IPS DF 6.9 (cell line): Measurements from ENCODE around the gene SMARCE1.
"Not testable (repeated sequence)": the region's sequence is repeated elsewhere in the genome, so short reads cannot be mapped to it uniquely, and the experiment has no call there.

Source experiments
- DNase-seq: peaks from one replicate; pipeline ENCODE4 v3.0.0-alpha.2; 2013; ENCODE audit warnings: low read depth, low spot score
- H3K27ac ChIP-seq: one replicate; pipeline ENCODE4 v1.5.1; 2013; ENCODE audit warnings: low read length, control low read depth
- H3K27me3 ChIP-seq: 2 replicates; pipeline ENCODE4 v1.6.1; 2013; ENCODE audit warnings: mild to moderate bottlenecking, low read length; ENCODE audit not compliant: control insufficient read depth, insufficient read depth
- H3K36me3 ChIP-seq: 2 replicates; pipeline ENCODE4 v1.6.1; 2013; ENCODE audit warnings: low read length; ENCODE audit not compliant: control insufficient read depth, insufficient read depth
- H3K4me1 ChIP-seq: 2 replicates; pipeline ENCODE4 v1.6.1; 2013; ENCODE audit warnings: low read length; ENCODE audit not compliant: control insufficient read depth, insufficient read depth
- H3K4me3 ChIP-seq: 2 replicates; pipeline ENCODE4 v1.5.1; 2013; ENCODE audit warnings: mild to moderate bottlenecking, low read length
- H3K9me3 ChIP-seq: 2 replicates; pipeline ENCODE4 v1.6.1; 2013; ENCODE audit warnings: low read length, inconsistent platforms; ENCODE audit not compliant: control insufficient read depth, insufficient read depth
- WGBS: extraction: QIAGEN DNeasy Blood & Tissue Kit; methylation state at CpG from one replicate; pipeline ENCODE4 v1.1.7; 2013; ENCODE audit warnings: mixed read lengths, missing lambda C conversion rate; ENCODE audit not compliant: insufficient read length, insufficient coverage; 5-methylcytosine and 5-hydroxymethylcytosine counted together

Gene SMARCE1

DNA sequence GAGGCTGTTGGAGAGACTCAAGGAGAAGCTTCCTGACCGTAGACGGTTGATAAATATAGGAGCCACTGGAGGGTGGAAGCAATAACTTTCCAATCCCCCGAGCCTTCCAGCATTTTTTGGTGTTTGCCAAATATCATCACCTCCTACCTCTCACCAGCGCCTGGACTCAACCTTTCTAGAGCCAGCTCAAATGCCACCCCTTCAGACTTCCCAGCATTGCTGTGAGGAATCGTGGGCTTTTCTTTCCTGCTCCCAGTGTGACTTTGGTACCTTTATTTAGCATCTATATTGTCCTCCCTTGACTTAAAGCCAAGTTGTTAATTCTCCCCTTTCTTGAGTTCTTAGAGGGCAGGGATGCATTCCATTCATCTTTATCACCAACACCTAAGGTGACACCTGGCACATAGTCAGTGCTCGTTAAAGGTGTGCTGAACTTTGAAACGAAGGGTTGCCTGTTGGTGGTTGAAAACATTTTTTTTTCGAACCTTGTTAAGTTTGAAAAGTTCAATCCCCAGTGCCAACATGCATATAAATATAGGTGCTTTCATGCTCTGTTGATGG lies 47.1 kb downstream of the SMARCE1 start:
- no CpG with 5 or more reads among the region's 8 CpGs for WGBS
- 0 out of 2 replicates have a peak, but pooled peaks cover 2% of the 10 kb centered on the region for H3K4me1 ChIP-seq

DNA sequence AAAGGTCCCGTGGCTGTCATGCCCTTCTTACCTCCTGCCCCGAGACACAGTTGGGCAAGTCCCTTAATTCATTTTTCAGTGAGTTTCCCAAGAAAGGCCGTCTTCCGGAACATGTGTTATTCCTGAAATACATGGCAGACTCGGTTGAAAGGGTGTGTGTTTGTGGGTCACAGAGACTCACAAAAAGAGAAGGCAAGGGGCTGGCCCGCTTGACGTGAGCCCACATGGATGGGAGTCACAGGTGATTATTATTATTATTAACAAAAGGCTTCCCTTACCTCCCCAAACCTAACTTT lies 48.2 kb downstream of the SMARCE1 start:
- H3K36me3 ChIP-seq, result no peaks in the 10 kb centered on the region
- DNase-seq, result no peak
- WGBS, result no CpG with 5 or more reads among the region's 7 CpGs
- no peaks in the 10 kb centered on the region for H3K9me3 ChIP-seq
- no peaks in the 10 kb centered on the region for H3K27me3 ChIP-seq
- H3K4me3 ChIP-seq, result no peak overlapping the region
- H3K27ac ChIP-seq, result no peak overlapping the region
- H3K4me1 ChIP-seq, result 0 out of 2 replicates have a peak, but pooled peaks cover 2% of the 10 kb centered on the region

More for the DNA sequence above, 47.1 kb downstream of the SMARCE1 start:
- H3K27ac ChIP-seq, result no peak overlapping the region
- no peaks in the 10 kb centered on the region for H3K27me3 ChIP-seq
- no peaks in the 10 kb centered on the region for H3K9me3 ChIP-seq
- no peak for DNase-seq
- H3K4me3 ChIP-seq, result no peak overlapping the region
- no peaks in the 10 kb centered on the region for H3K36me3 ChIP-seq

DNA sequence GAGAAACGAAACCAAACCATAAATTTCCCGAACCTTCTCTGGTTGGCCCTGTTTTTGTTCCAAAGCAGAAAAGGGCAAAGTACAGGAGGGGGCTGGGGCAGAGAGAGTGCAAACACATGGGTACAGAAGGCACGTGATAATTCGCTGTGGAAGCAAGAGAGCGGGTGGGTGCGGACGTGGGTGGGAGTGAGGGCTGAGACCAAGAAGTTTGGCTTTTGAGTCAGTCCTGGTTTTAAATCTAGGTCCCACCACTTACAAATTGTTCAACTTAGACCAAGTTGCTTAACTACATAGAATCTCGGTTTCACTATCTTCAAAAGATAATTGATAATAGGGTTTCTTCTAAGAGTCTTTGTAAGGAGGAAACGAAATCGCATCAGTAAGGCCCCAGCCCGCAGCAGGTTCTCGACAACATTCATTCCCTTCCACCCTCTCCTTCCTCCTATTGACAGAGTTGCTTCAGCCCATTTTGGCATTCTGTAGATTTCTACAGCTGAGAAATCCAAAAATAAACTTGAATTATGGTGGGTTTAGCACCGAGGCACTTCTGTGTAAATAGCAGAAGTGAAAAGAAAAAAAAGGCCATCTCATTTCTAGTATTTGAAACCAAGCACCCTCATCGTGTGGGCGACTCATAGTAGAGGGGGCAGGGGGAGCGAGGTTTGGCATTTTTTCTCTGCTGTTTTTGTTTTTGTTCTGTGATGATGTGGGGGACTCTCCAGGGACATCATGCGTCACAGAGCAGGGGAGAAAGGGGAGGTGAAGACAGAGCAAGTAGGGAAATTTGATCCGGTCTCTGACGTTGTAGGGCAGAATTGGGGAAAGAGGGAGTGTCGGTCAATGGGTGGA lies 48.8 kb downstream of the SMARCE1 start:
- DNase-seq, result no peak
- Histone ChIP-seq H3K27ac (no peak overlapping the region), H3K9me3 (no peaks in the 10 kb centered on the region), H3K27me3 (no peaks in the 10 kb centered on the region), H3K4me3 (no peak overlapping the region), H3K36me3 (no peaks in the 10 kb centered on the region), H3K4me1 (0 out of 2 replicates have a peak, but pooled peaks cover 2% of the 10 kb centered on the region)
- no CpG with 5 or more reads among the region's 20 CpGs for WGBS

DNA sequence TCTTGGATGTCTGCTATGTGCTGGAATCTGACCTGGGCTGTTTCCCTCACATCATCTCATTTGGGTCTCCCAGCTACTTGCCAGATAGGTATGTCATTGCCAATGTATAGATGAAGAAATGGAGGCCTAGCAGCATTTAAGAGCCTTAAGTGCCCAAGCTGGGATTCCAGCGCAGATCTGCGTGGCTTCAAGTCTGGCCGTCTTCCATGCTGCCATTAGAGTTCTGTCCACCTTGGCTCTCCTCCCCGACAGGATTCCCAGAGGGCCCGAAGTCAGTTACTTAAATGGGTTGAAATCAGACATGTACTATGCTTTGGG lies 49.4 kb downstream of the SMARCE1 start:
- H3K27ac ChIP-seq, result no peak overlapping the region
- H3K4me1 ChIP-seq, result 0 out of 2 replicates have a peak, but pooled peaks cover 2% of the 10 kb centered on the region
- no peaks in the 10 kb centered on the region for H3K27me3 ChIP-seq
- DNase-seq, result no peak
- no peaks in the 10 kb centered on the region for H3K36me3 ChIP-seq
- WGBS, result no CpG with 5 or more reads among the region's 5 CpGs
- no peaks in the 10 kb centered on the region for H3K9me3 ChIP-seq
- H3K4me3 ChIP-seq, result no peak overlapping the region

DNA sequence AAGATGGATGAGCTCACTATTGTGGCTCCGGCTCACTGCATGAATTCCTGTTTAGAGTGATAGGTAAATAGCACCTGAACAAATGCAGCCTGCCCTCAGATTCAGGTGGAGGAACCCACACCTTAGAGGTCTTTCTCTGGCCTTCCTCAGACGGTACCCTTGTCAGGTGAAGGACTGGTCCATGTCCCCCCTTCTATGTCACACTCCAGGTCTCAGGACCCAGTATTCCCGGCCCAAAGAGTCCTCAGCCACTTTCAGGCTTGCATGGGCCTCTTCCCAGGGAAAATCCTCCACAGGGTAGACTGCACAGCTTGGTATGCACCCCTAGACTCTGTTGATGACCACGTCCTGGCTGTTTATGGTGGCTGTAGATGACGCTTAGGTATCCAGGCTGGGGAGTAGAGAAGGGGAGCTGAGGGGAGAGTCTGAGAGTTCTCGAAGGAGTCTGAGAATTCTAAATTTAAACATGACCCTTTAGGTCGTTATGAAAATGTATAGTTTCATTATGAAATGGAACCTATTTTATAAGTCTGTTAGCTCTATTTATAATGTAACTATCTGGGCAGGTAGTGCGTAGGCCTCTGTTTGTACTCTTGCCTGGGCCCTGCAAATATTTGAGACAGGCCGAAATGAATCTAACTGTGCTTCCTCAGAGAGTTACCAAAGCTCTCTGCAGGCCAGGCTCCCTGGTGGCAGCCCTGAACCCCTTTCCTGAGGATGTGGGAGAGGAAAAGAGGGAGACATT lies 49.9 kb downstream of the SMARCE1 start:
- Histone ChIP-seq H3K27me3 (no peaks in the 10 kb centered on the region), H3K4me1 (0 out of 2 replicates have a peak, but pooled peaks cover 2% of the 10 kb centered on the region), H3K36me3 (no peaks in the 10 kb centered on the region), H3K9me3 (no peaks in the 10 kb centered on the region), H3K27ac (no peak overlapping the region), H3K4me3 (no peak overlapping the region)
- WGBS, result no CpG with 5 or more reads among the region's 9 CpGs
- no peak for DNase-seq

GRCh38 chr17:40597156-40597555 lies 50.5 kb downstream of the SMARCE1 start:
- Histone ChIP-seq H3K4me1 (0 out of 2 replicates have a peak, but pooled peaks cover 2% of the 10 kb centered on the region), H3K27me3 (no peaks in the 10 kb centered on the region), H3K36me3 (no peaks in the 10 kb centered on the region), H3K4me3 (no peak overlapping the region), H3K27ac (no peak overlapping the region), H3K9me3 (no peaks in the 10 kb centered on the region)
- WGBS, result no CpG with 5 or more reads among the region's 3 CpGs
- DNase-seq, result no peak

- WGBS, result no CpG with 5 or more reads among the region's 7 CpGs
- DNase-seq, result peak; percentile 35
Observed at GRCh38 chr17:40596261-40596919, 51.2 kb downstream of the SMARCE1 start.

DNA sequence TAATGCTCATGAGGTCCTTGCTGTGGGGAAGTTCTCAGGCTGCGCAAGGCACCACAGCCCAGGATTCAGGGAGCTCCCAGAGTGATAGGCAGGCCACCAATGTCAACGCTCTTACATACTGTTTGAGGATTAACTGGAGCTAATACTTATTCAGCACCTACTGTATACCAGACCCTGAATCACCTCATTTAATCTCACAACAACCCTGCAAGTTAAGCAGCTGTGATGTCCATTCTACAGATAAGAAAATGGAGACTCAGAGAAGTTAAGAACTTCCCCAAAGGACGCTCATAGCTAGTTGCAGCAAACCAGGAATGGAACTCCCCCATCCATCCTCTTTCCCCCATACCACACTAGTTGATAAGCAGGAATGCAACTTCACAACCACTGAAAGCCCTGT lies 56.9 kb downstream of the SMARCE1 start:
- no peaks in the 10 kb centered on the region for H3K36me3 ChIP-seq
- WGBS, result no CpG with 5 or more reads among the region's 3 CpGs
- no peaks in the 10 kb centered on the region for H3K27me3 ChIP-seq
- no peaks in the 10 kb centered on the region for H3K4me1 ChIP-seq
- H3K4me3 ChIP-seq, result no peak overlapping the region
- no peak overlapping the region for H3K27ac ChIP-seq
- H3K9me3 ChIP-seq, result no peaks in the 10 kb centered on the region
- DNase-seq, result no peak

More at GRCh38 chr17:40596261-40596919, 51.2 kb downstream of the SMARCE1 start:
- no peak overlapping the region for H3K27ac ChIP-seq
- no peaks in the 10 kb centered on the region for H3K9me3 ChIP-seq
- 0 out of 2 replicates have a peak, but pooled peaks cover 2% of the 10 kb centered on the region for H3K4me1 ChIP-seq
- H3K36me3 ChIP-seq, result no peaks in the 10 kb centered on the region
- H3K4me3 ChIP-seq, result no peak overlapping the region
- no peaks in the 10 kb centered on the region for H3K27me3 ChIP-seq

- H3K27me3 ChIP-seq, result no peaks in the 10 kb centered on the region
- no peaks in the 10 kb centered on the region for H3K9me3 ChIP-seq
- no peak overlapping the region for H3K4me3 ChIP-seq
- H3K36me3 ChIP-seq, result no peaks in the 10 kb centered on the region
- H3K4me1 ChIP-seq, result no peaks in the 10 kb centered on the region
- WGBS, result no CpG with 5 or more reads among the region's 2 CpGs
- no peak for DNase-seq
- no peak overlapping the region for H3K27ac ChIP-seq
Observed at GRCh38 chr17:40588552-40588951, 59.1 kb downstream of the SMARCE1 start.

GRCh38 chr17:40586264-40586663 lies 61.4 kb downstream of the SMARCE1 start:
- WGBS, result no CpG with 5 or more reads among the region's 3 CpGs
- H3K4me1 ChIP-seq, H3K4me3 ChIP-seq, H3K27me3 ChIP-seq, H3K9me3 ChIP-seq, H3K27ac ChIP-seq, DNase-seq, H3K36me3 ChIP-seq: not testable (repeated sequence)
